ENCODE measurements around the gene NFKB1. TPM values are rescaled to one million over a fixed set of nuclear protein-coding genes. Genes with fewer than 3 reads are reported as not detected.

Gene NFKB1
- total RNA-seq, 4 donors from 2014 or later, result 18.8 to 56.3 (median 30.8) TPM

- no peaks in the 10 kb centered on the region for H3K27me3 ChIP-seq
- no peak for DNase-seq
- no peak for TF ChIP-seq CTCF (IDR thresholded peaks at IDR 0.05)
- TF ChIP-seq POLR2A (IDR thresholded peaks at IDR 0.05), result no peak
Measured at GRCh38 chr4:102580463-102580842, 79.3 kb downstream of the NFKB1 start.

GRCh38 chr4:102584091-102584490 lies 82.9 kb downstream of the NFKB1 start:
- Histone ChIP-seq H3K4me1 (no peaks in the 10 kb centered on the region), H3K9me3 (no peaks in the 10 kb centered on the region), H3K4me3 (no peak overlapping the region), H3K36me3 (no peaks in the 10 kb centered on the region), H3K27ac (no peak overlapping the region), H3K27me3 (no peaks in the 10 kb centered on the region)
- intact Hi-C loops (cut with DNase I; ENCODE audit: low total_unique reads), result no loop called here
- TF ChIP-seq POLR2A (IDR thresholded peaks at IDR 0.05) (no peak), CTCF (IDR thresholded peaks at IDR 0.05) (no peak)
- no peak for DNase-seq

More at GRCh38 chr4:102580463-102580842, 79.3 kb downstream of the NFKB1 start:
- Histone ChIP-seq H3K4me1 (no peaks in the 10 kb centered on the region), H3K4me3 (no peak overlapping the region), H3K36me3 (no peaks in the 10 kb centered on the region), H3K27ac (no peak overlapping the region), H3K9me3 (no peaks in the 10 kb centered on the region)
- intact Hi-C loops (cut with DNase I; ENCODE audit: low total_unique reads), result no loop called here

- Histone ChIP-seq H3K4me1 (no peaks in the 10 kb centered on the region), H3K36me3 (no peaks in the 10 kb centered on the region), H3K9me3 (no peaks in the 10 kb centered on the region), H3K27ac (no peak overlapping the region), H3K4me3 (no peak overlapping the region), H3K27me3 (no peaks in the 10 kb centered on the region)
- no peak for DNase-seq
- intact Hi-C loops (cut with DNase I; ENCODE audit: low total_unique reads), result no loop called here
- TF ChIP-seq CTCF (IDR thresholded peaks at IDR 0.05), result no peak
- TF ChIP-seq POLR2A (IDR thresholded peaks at IDR 0.05), result no peak
Measured at GRCh38 chr4:102585329-102585728, 84.2 kb downstream of the NFKB1 start.

- no peak overlapping the region for H3K27ac ChIP-seq
- DNase-seq, result no peak
- intact Hi-C loops (cut with DNase I; ENCODE audit: low total_unique reads), result no loop called here
- no peaks in the 10 kb centered on the region for H3K9me3 ChIP-seq
- H3K36me3 ChIP-seq, result no peaks in the 10 kb centered on the region
- no peak for TF ChIP-seq CTCF (IDR thresholded peaks at IDR 0.05)
- TF ChIP-seq POLR2A (IDR thresholded peaks at IDR 0.05), result no peak
- H3K4me1 ChIP-seq, result no peaks in the 10 kb centered on the region
- H3K4me3 ChIP-seq, result no peak overlapping the region
- no peaks in the 10 kb centered on the region for H3K27me3 ChIP-seq
Measured at GRCh38 chr4:102586002-102586643, 85.0 kb downstream of the NFKB1 start.

GRCh38 chr4:102586644-102587021 lies 85.5 kb downstream of the NFKB1 start:
- no peak overlapping the region for H3K4me3 ChIP-seq
- H3K4me1 ChIP-seq, result no peaks in the 10 kb centered on the region
- H3K27me3 ChIP-seq, result no peaks in the 10 kb centered on the region
- intact Hi-C loops (cut with DNase I; ENCODE audit: low total_unique reads), result no loop called here
- no peaks in the 10 kb centered on the region for H3K36me3 ChIP-seq
- TF ChIP-seq CTCF (IDR thresholded peaks at IDR 0.05), result no peak
- TF ChIP-seq POLR2A (IDR thresholded peaks at IDR 0.05), result no peak
- no peak for DNase-seq
- no peaks in the 10 kb centered on the region for H3K9me3 ChIP-seq
- H3K27ac ChIP-seq, result no peak overlapping the region

Measured in uterus (tissue), 4 donors.